GM23338 (cell line): Measurements from ENCODE around the gene TARBP2. TPM values are rescaled to one million over a fixed set of nuclear protein-coding genes. Genes with fewer than 3 reads are reported as not detected.

ENCODE experiments used
- ATAC-seq: fragments of 200-7000 bp; cut with Tn5 transposase; 3 replicates; pipeline ENCODE4 v1.9.1; 2020
- DNase-seq: peaks from one replicate; pipeline ENCODE4 v3.0.0-alpha.2; 2015; ENCODE audit warnings: low spot score
- H2AFZ ChIP-seq: fragments of 200-600 bp; sonication (generic); 2 replicates; pipeline ENCODE4 v1.8.0; 2016; ENCODE audit warnings: antibody characterized with exemption, mild to moderate bottlenecking, moderate library complexity
- H3F3A ChIP-seq: fragments of 200-600 bp; sonication (generic); replicated peaks from 2 replicates; pipeline ENCODE4 v1.8.0; 2017; ENCODE audit warnings: antibody characterized with exemption, mixed run types, low read depth
- H3K27ac ChIP-seq: fragments of 200-600 bp; sonication (generic); 2 replicates; pipeline ENCODE4 v1.6.1; 2016; ENCODE audit warnings: low read depth
- H3K27me3 ChIP-seq: fragments of 200-600 bp; sonication (generic); 2 replicates; pipeline ENCODE4 v1.8.0; 2016; ENCODE audit warnings: mild to moderate bottlenecking, mixed run types, moderate library complexity; ENCODE audit not compliant: insufficient read depth
- H3K36me3 ChIP-seq: fragments of 200-600 bp; sonication (generic); 2 replicates; pipeline ENCODE4 v1.8.0; 2016; ENCODE audit warnings: mild to moderate bottlenecking; ENCODE audit not compliant: insufficient read depth
- H3K4me1 ChIP-seq: fragments of 200-600 bp; sonication (generic); 2 replicates; pipeline ENCODE4 v1.8.0; 2016; ENCODE audit warnings: mild to moderate bottlenecking, moderate library complexity; ENCODE audit not compliant: insufficient read depth
- H3K4me2 ChIP-seq: fragments of 200-600 bp; sonication (generic); 2 replicates; pipeline ENCODE4 v1.7.1; 2017; ENCODE audit warnings: mixed run types
- H3K4me3 ChIP-seq: fragments of 200-600 bp; sonication (generic); 2 replicates; pipeline ENCODE4 v1.6.1; 2016; ENCODE audit warnings: mixed run types
- H3K79me2 ChIP-seq: fragments of 200-600 bp; sonication (generic); replicated peaks from 2 replicates; pipeline ENCODE4 v1.8.0; 2017; ENCODE audit warnings: mild to moderate bottlenecking; ENCODE audit not compliant: insufficient read depth
- H3K9me2 ChIP-seq: fragments of 200-600 bp; sonication (generic); 2 replicates; pipeline ENCODE4 v1.8.0; 2017; ENCODE audit not compliant: insufficient read depth
- H4K20me1 ChIP-seq: fragments of 200-600 bp; sonication (generic); replicated peaks from 2 replicates; pipeline ENCODE4 v1.8.0; 2017; ENCODE audit warnings: mild to moderate bottlenecking; ENCODE audit not compliant: insufficient read depth
- H3K27ac Mint-ChIP-seq: 2 replicates; pipeline ENCODE4 v1.8.0; 2020; ENCODE audit warnings: inconsistent platforms, mild to moderate bottlenecking, moderate library complexity, mixed read lengths
- H3K27me3 Mint-ChIP-seq: 3 replicates; pipeline ENCODE4 v1.8.0; 2022; ENCODE audit warnings: low read depth, mild to moderate bottlenecking, moderate library complexity, mixed read lengths, inconsistent platforms; ENCODE audit not compliant: insufficient read depth, poor library complexity
- H3K36me3 Mint-ChIP-seq: 3 replicates; pipeline ENCODE4 v1.8.0; 2021; ENCODE audit warnings: low read depth, mild to moderate bottlenecking, inconsistent platforms, moderate library complexity, mixed read lengths
- H3K4me1 Mint-ChIP-seq: 3 replicates; pipeline ENCODE4 v1.8.0; 2020; ENCODE audit warnings: mild to moderate bottlenecking, inconsistent platforms, mixed read lengths
- H3K4me3 Mint-ChIP-seq: 3 replicates; pipeline ENCODE4 v1.8.0; 2021; ENCODE audit warnings: moderate library complexity, mild to moderate bottlenecking, inconsistent platforms, mixed read lengths
- H3K9me3 Mint-ChIP-seq: 3 replicates; pipeline ENCODE4 v1.8.0; 2020; ENCODE audit warnings: moderate library complexity, mild to moderate bottlenecking, inconsistent platforms, mixed read lengths
- CREB1 ChIP-seq: fragments of 250-450 bp; sonication (Bioruptor Pico); IDR thresholded peaks from 2 replicates; pipeline ENCODE4 v1.5.0; 2020; ENCODE audit warnings: low read depth, mild to moderate bottlenecking, moderate library complexity
- EZH2 ChIP-seq: fragments of 200-600 bp; sonication (generic); IDR thresholded peaks from one replicate; pipeline ENCODE4 v1.8.0; 2017; ENCODE audit warnings: antibody characterized with exemption, mild to moderate bottlenecking, low read depth; ENCODE audit not compliant: unreplicated experiment
- EZH2phosphoT487 ChIP-seq: fragments of 200-600 bp; sonication (generic); IDR thresholded peaks from one replicate; pipeline ENCODE4 v1.8.1; 2018; ENCODE audit warnings: antibody characterized with exemption; ENCODE audit not compliant: unreplicated experiment
- JUNB ChIP-seq: IDR thresholded peaks from one replicate; pipeline ENCODE4 v1.6.1; 2016; ENCODE audit warnings: antibody characterized with exemption; ENCODE audit not compliant: unreplicated experiment
- NANOG ChIP-seq: IDR thresholded peaks from 2 replicates; pipeline ENCODE4 v1.6.1; 2016; ENCODE audit warnings: antibody characterized with exemption, borderline replicate concordance
- POLR2AphosphoS5 ChIP-seq: IDR thresholded peaks from 2 replicates; pipeline ENCODE4 v1.6.1; 2016; ENCODE audit warnings: antibody characterized with exemption, low read depth
- ZNF114 ChIP-seq: fragments of 250-450 bp; sonication (Bioruptor Pico); IDR thresholded peaks from 2 replicates; pipeline ENCODE4 v1.5.0; 2020; ENCODE audit warnings: mild to moderate bottlenecking, moderate library complexity
- ZNF331 ChIP-seq: fragments of 250-450 bp; sonication (Bioruptor Pico); IDR thresholded peaks from 2 replicates; pipeline ENCODE4 v1.5.0; 2020; ENCODE audit warnings: low read depth, mild to moderate bottlenecking, moderate library complexity
- long read RNA-seq: library from polyadenylated mRNA; unstranded; transcript quantifications from one replicate; pipeline ENCODE4 v2.0.0, GENCODE V29; 2020; ENCODE audit not compliant: unreplicated experiment
- polyA plus RNA-seq: library from polyadenylated mRNA; unstranded; fragments of >200 nt; fragmentation: Nextera tagmentation; extraction: Ambion mirVana; gene quantifications from 2 replicates; pipeline ENCODE4 v1.2.1, GENCODE V29; 2016
- total RNA-seq: library from RNA; depleted of rRNA; stranded (reverse); fragments of >200 nt; shearing (Covaris generic); gene quantifications from 2 replicates; pipeline ENCODE4 v1.2.3, GENCODE V29; 2014; rRNA removed
- TF ChIP-seq, protein P1 (sequence below): IDR thresholded peaks from 2 replicates; pipeline ENCODE4 v1.6.1; 2016; ENCODE audit warnings: antibody characterized with exemption
- TF ChIP-seq, protein P2 (sequence below): fragments of 250-450 bp; sonication (Bioruptor Pico); IDR thresholded peaks from 2 replicates; pipeline ENCODE4 v1.5.0; 2020; ENCODE audit warnings: mild to moderate bottlenecking, moderate library complexity

TARBP2 gene, protein sequence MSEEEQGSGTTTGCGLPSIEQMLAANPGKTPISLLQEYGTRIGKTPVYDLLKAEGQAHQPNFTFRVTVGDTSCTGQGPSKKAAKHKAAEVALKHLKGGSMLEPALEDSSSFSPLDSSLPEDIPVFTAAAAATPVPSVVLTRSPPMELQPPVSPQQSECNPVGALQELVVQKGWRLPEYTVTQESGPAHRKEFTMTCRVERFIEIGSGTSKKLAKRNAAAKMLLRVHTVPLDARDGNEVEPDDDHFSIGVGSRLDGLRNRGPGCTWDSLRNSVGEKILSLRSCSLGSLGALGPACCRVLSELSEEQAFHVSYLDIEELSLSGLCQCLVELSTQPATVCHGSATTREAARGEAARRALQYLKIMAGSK
- total RNA-seq: 55.7 and 83.4 TPM in 2 replicates
- 52.1 and 57.0 TPM in 2 replicates for polyA plus RNA-seq
- long read RNA-seq, transcript TARBP2-202 (9 exons, 1,402 nt): minor isoform, 12 of 80 reads
- long read RNA-seq, transcript TARBP2-214 (9 exons, 1,855 nt): minor isoform, 7 of 80 reads
- long read RNA-seq, transcript TARBP2-201 (9 exons, 1,867 nt): major isoform, 41 of 80 reads
- long read RNA-seq, partial matches to known transcripts: 4 of 80 reads
- long read RNA-seq, other reads (novel, unspliced or antisense): 15 of 80 reads

DNA sequence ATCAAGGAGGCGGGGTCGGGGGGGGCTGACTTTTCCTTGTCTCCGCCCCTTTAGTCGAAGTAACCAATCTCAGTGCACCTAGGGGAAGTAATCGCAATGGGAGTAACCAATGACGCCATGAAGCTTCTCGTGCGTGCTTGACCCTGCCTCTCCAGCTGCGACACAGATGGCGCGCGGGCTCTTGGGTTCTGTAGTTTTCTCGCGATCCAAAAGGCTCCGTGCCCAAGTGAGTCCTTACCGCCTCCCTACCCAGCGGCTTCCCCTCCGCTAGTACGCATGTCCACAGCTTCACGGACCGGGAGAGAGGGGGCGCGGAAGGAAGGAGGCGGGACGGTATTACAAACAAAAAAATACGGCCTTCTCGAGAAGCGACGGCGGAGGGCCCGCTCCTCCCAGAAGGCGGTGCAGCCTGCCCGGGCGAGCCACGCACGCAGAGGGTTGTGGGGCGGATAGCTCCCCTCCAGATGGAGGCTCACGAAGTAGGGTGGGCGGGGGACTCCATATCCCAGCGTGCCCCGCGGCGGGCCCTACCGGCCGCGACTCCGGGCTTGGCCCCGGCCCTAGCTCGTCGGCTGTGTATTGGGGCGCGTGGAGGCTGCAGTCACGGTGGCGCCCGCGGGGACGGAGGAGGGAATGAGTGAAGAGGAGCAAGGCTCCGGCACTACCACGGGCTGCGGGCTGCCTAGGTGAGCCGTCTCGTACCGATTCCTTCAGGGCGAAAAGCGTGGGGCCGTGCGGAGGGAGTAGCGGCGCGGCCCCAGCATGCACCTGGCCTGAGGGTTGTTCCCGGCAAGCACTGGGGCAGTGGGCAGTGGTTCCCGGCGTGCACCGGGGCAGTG, at the start of gene TARBP2:
TARBP2 (plus strand) TSS at position 508 of the 839 bp plus-strand sequence; CDS start at position 634, 126 bp downstream.
- Mint-ChIP-seq H3K27me3 (peaks cover 22% of the 10 kb centered on the region), H3K27ac (peak within 1 kb of the TSS; percentile 97), H3K9me3 (peaks cover 3% of the 10 kb centered on the region), H3K4me3 (peak within 1 kb of the TSS; percentile 79), H3K4me1 (peaks cover 42% of the 10 kb centered on the region), H3K36me3 (peaks cover 27% of the 10 kb centered on the region)
- Histone ChIP-seq H3K27ac (peak within 1 kb of the TSS; percentile 86), H2AFZ (peak within 1 kb of the TSS; percentile 88; the same call in 1 of the 2 replicates), H4K20me1 (no peaks in the 10 kb centered on the region), H3K4me3 (peak within 1 kb of the TSS; percentile 68), H3F3A (peaks cover 7% of the 10 kb centered on the region), H3K36me3 (no peaks in the 10 kb centered on the region; the same call in 1 of the 2 replicates), H3K9me2 (no peaks in the 10 kb centered on the region), H3K79me2 (peaks cover 29% of the 10 kb centered on the region), H3K4me1 (peaks cover 25% of the 10 kb centered on the region), H3K4me2 (peak within 1 kb of the TSS; percentile 84), H3K27me3 (no peaks in the 10 kb centered on the region)
- ATAC-seq (peak; percentile 71), DNase-seq (peak; percentile 100)
- TF ChIP-seq, protein P1, sequence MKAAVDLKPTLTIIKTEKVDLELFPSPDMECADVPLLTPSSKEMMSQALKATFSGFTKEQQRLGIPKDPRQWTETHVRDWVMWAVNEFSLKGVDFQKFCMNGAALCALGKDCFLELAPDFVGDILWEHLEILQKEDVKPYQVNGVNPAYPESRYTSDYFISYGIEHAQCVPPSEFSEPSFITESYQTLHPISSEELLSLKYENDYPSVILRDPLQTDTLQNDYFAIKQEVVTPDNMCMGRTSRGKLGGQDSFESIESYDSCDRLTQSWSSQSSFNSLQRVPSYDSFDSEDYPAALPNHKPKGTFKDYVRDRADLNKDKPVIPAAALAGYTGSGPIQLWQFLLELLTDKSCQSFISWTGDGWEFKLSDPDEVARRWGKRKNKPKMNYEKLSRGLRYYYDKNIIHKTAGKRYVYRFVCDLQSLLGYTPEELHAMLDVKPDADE: peak; percentile 71
- TF ChIP-seq POLR2AphosphoS5 (peak; percentile 76), CREB1 (CRISPR knock-in tag) (peak; percentile 93), ZNF114 (CRISPR knock-in tag) (no peak), ZNF331 (CRISPR knock-in tag) (no peak)

DNA sequence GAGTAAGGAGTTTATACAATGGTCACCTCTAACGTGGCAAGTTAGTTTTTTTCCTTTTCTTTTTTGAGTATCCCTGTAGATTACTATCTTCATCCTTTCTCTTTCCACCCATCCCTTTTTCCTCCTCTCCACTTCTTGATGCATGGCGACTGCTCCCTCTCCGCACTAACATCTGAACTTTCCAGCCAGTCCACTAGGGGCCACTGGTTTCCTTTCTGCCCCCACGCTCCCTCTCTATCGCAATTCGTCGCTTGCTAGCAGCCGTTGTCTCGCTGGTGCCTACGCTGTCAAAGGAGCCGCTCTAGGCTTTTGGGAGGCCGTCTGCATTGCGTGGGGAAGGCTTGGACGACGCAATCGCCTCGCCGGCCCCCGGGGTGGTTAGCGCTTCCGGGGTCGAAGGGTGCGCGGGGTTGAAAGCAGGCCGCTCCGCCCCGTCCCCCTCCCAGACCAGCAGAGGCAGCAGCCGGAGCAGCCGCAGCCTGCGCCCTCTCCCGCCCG, 49.4 kb upstream of the TARBP2 start, which contains the start of gene PCBP2:
PCBP2 (plus strand) TSS at position 442 of the 498 bp plus-strand sequence. CDS start 2,699 bp downstream, outside the sequence.
- Histone ChIP-seq H3K4me3 (peak within 1 kb of the TSS; percentile 77), H3K27ac (peak within 1 kb of the TSS; percentile 98), H3F3A (peaks cover 30% of the 10 kb centered on the region), H3K79me2 (peaks cover 46% of the 10 kb centered on the region), H3K36me3 (peaks cover 31% of the 10 kb centered on the region), H4K20me1 (peaks cover 40% of the 10 kb centered on the region), H3K4me1 (peaks cover 9% of the 10 kb centered on the region; the same call in 1 of the 2 replicates), H3K27me3 (no peaks in the 10 kb centered on the region), H2AFZ (no peak within 1 kb of the TSS), H3K9me2 (no peaks in the 10 kb centered on the region), H3K4me2 (peak within 1 kb of the TSS; percentile 77)
- H3K9me3 Mint-ChIP-seq: no peaks in the 10 kb centered on the region
- peak; percentile 99 for DNase-seq
- peaks cover 18% of the 10 kb centered on the region for H3K27me3 Mint-ChIP-seq
- H3K27ac Mint-ChIP-seq: peak within 1 kb of the TSS; percentile 100
- H3K4me1 Mint-ChIP-seq: peaks cover 30% of the 10 kb centered on the region
- peak within 1 kb of the TSS; percentile 97 for H3K4me3 Mint-ChIP-seq
- ATAC-seq: peak; percentile 93
- peaks cover 51% of the 10 kb centered on the region for H3K36me3 Mint-ChIP-seq
- peak; percentile 55; the same call in 1 of the 2 replicates for TF ChIP-seq POLR2AphosphoS5
- no peak for TF ChIP-seq NANOG
- TF ChIP-seq EZH2phosphoT487: no peak
- TF ChIP-seq, protein P2, sequence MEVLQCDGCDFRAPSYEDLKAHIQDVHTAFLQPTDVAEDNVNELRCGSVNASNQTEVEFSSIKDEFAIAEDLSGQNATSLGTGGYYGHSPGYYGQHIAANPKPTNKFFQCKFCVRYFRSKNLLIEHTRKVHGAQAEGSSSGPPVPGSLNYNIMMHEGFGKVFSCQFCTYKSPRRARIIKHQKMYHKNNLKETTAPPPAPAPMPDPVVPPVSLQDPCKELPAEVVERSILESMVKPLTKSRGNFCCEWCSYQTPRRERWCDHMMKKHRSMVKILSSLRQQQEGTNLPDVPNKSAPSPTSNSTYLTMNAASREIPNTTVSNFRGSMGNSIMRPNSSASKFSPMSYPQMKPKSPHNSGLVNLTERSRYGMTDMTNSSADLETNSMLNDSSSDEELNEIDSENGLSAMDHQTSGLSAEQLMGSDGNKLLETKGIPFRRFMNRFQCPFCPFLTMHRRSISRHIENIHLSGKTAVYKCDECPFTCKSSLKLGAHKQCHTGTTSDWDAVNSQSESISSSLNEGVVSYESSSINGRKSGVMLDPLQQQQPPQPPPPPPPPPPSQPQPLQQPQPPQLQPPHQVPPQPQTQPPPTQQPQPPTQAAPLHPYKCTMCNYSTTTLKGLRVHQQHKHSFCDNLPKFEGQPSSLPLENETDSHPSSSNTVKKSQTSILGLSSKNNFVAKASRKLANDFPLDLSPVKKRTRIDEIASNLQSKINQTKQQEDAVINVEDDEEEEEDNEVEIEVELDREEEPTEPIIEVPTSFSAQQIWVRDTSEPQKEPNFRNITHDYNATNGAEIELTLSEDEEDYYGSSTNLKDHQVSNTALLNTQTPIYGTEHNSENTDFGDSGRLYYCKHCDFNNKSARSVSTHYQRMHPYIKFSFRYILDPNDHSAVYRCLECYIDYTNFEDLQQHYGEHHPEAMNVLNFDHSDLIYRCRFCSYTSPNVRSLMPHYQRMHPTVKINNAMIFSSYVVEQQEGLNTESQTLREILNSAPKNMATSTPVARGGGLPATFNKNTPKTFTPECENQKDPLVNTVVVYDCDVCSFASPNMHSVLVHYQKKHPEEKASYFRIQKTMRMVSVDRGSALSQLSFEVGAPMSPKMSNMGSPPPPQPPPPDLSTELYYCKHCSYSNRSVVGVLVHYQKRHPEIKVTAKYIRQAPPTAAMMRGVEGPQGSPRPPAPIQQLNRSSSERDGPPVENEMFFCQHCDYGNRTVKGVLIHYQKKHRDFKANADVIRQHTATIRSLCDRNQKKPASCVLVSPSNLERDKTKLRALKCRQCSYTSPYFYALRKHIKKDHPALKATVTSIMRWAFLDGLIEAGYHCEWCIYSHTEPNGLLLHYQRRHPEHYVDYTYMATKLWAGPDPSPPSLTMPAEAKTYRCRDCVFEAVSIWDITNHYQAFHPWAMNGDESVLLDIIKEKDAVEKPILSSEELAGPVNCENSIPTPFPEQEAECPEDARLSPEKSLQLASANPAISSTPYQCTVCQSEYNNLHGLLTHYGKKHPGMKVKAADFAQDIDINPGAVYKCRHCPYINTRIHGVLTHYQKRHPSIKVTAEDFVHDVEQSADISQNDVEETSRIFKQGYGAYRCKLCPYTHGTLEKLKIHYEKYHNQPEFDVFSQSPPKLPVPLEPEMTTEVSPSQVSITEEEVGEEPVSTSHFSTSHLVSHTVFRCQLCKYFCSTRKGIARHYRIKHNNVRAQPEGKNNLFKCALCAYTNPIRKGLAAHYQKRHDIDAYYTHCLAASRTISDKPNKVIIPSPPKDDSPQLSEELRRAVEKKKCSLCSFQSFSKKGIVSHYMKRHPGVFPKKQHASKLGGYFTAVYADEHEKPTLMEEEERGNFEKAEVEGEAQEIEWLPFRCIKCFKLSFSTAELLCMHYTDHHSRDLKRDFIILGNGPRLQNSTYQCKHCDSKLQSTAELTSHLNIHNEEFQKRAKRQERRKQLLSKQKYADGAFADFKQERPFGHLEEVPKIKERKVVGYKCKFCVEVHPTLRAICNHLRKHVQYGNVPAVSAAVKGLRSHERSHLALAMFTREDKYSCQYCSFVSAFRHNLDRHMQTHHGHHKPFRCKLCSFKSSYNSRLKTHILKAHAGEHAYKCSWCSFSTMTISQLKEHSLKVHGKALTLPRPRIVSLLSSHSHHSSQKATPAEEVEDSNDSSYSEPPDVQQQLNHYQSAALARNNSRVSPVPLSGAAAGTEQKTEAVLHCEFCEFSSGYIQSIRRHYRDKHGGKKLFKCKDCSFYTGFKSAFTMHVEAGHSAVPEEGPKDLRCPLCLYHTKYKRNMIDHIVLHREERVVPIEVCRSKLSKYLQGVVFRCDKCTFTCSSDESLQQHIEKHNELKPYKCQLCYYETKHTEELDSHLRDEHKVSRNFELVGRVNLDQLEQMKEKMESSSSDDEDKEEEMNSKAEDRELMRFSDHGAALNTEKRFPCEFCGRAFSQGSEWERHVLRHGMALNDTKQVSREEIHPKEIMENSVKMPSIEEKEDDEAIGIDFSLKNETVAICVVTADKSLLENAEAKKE (CRISPR knock-in tag): no peak
- TF ChIP-seq JUNB: no peak
- peak; percentile 95 for TF ChIP-seq CREB1 (CRISPR knock-in tag)
- TF ChIP-seq EZH2: no peak
